ENCODE data around the gene NSG2. TPM values are rescaled to one million over a fixed set of nuclear protein-coding genes. Genes with fewer than 3 reads are reported as not detected.

NSG2 gene
- total RNA-seq, 1 donor from 2014 or later = under 0.01 TPM

GRCh38 chr5:174022384-174023095 lies 23.0 kb upstream of the NSG2 start:
- H3K27me3 ChIP-seq (ENCODE audit: control insufficient read depth in 3 of 3, insufficient read depth in 3 of 3, low read length in 3 of 3) = peaks cover 0 to 7% (median 0%) of the 10 kb centered on the region in 3 donors
- no peak overlapping the region for H3K27ac ChIP-seq (ENCODE audit: low read depth, low read length)
- no peaks in the 10 kb centered on the region for H3K4me1 ChIP-seq (ENCODE audit: control insufficient read depth in 3 of 3, insufficient read depth in 3 of 3, low read length in 3 of 3)
- no peak overlapping the region for H3K9ac ChIP-seq (ENCODE audit: low read depth in 1 of 3, low read length in 3 of 3)
- H3K9me3 ChIP-seq (ENCODE audit: control insufficient read depth in 3 of 3, low read length in 3 of 3) = no peaks in the 10 kb centered on the region
- H3K36me3 ChIP-seq (ENCODE audit: control insufficient read depth in 3 of 3, insufficient read depth in 3 of 3, low read length in 3 of 3) = no peaks in the 10 kb centered on the region
- no peak overlapping the region for H3K4me3 ChIP-seq (ENCODE audit: low read length in 3 of 3)

- Histone ChIP-seq H3K4me1 (ENCODE audit: control insufficient read depth in 3 of 3, insufficient read depth in 3 of 3, low read length in 3 of 3) (no peaks in the 10 kb centered on the region), H3K4me3 (ENCODE audit: low read length in 3 of 3) (no peak overlapping the region), H3K27ac (ENCODE audit: low read depth, low read length) (no peak overlapping the region), H3K36me3 (ENCODE audit: control insufficient read depth in 3 of 3, insufficient read depth in 3 of 3, low read length in 3 of 3) (no peaks in the 10 kb centered on the region), H3K9ac (ENCODE audit: low read depth in 1 of 3, low read length in 3 of 3) (no peak overlapping the region), H3K27me3 (ENCODE audit: control insufficient read depth in 3 of 3, insufficient read depth in 3 of 3, low read length in 3 of 3) (no peaks in the 10 kb centered on the region), H3K9me3 (ENCODE audit: control insufficient read depth in 3 of 3, low read length in 3 of 3) (peaks cover 0 to 2% (median 0%) of the 10 kb centered on the region in 3 donors)
These were observed 15.2 kb upstream of the NSG2 start for GRCh38 chr5:174030286-174030685.

- H3K27ac ChIP-seq (ENCODE audit: low read depth, low read length) = no peak overlapping the region
- no peaks in the 10 kb centered on the region for H3K36me3 ChIP-seq (ENCODE audit: control insufficient read depth in 3 of 3, insufficient read depth in 3 of 3, low read length in 3 of 3)
- no peak overlapping the region for H3K4me3 ChIP-seq (ENCODE audit: low read length in 3 of 3)
These were observed 846 bp upstream of the NSG2 start for GRCh38 chr5:174044466-174045254.

GRCh38 chr5:174046558-174046957 lies 1.1 kb downstream of the NSG2 start:
- no peaks in the 10 kb centered on the region for H3K9me3 ChIP-seq (ENCODE audit: control insufficient read depth in 3 of 3, low read length in 3 of 3)
- H3K27ac ChIP-seq (ENCODE audit: low read depth, low read length) = no peak overlapping the region
- H3K27me3 ChIP-seq (ENCODE audit: control insufficient read depth in 3 of 3, insufficient read depth in 3 of 3, low read length in 3 of 3) = peaks cover 0 to 3% (median 3%) of the 10 kb centered on the region in 3 donors
- H3K4me3 ChIP-seq (ENCODE audit: low read length in 3 of 3) = no peak overlapping the region
- no peaks in the 10 kb centered on the region for H3K4me1 ChIP-seq (ENCODE audit: control insufficient read depth in 3 of 3, insufficient read depth in 3 of 3, low read length in 3 of 3)
- no peak overlapping the region for H3K9ac ChIP-seq (ENCODE audit: low read depth in 1 of 3, low read length in 3 of 3)
- H3K36me3 ChIP-seq (ENCODE audit: control insufficient read depth in 3 of 3, insufficient read depth in 3 of 3, low read length in 3 of 3) = no peaks in the 10 kb centered on the region

More at GRCh38 chr5:174044466-174045254, 846 bp upstream of the NSG2 start:
- no peaks in the 10 kb centered on the region for H3K9me3 ChIP-seq (ENCODE audit: control insufficient read depth in 3 of 3, low read length in 3 of 3)
- H3K27me3 ChIP-seq (ENCODE audit: control insufficient read depth in 3 of 3, insufficient read depth in 3 of 3, low read length in 3 of 3) = no peaks in the 10 kb centered on the region
- H3K4me1 ChIP-seq (ENCODE audit: control insufficient read depth in 3 of 3, insufficient read depth in 3 of 3, low read length in 3 of 3) = no peaks in the 10 kb centered on the region
- no peak overlapping the region for H3K9ac ChIP-seq (ENCODE audit: low read depth in 1 of 3, low read length in 3 of 3)

- Histone ChIP-seq H3K27me3 (ENCODE audit: control insufficient read depth in 3 of 3, insufficient read depth in 3 of 3, low read length in 3 of 3) (peaks cover 0 to 7% (median 3%) of the 10 kb centered on the region in 3 donors), H3K4me1 (ENCODE audit: control insufficient read depth in 3 of 3, insufficient read depth in 3 of 3, low read length in 3 of 3) (no peaks in the 10 kb centered on the region), H3K9ac (ENCODE audit: low read depth in 1 of 3, low read length in 3 of 3) (no peak overlapping the region), H3K9me3 (ENCODE audit: control insufficient read depth in 3 of 3, low read length in 3 of 3) (no peaks in the 10 kb centered on the region), H3K4me3 (ENCODE audit: low read length in 3 of 3) (no peak overlapping the region), H3K27ac (ENCODE audit: low read depth, low read length) (no peak overlapping the region), H3K36me3 (ENCODE audit: control insufficient read depth in 3 of 3, insufficient read depth in 3 of 3, low read length in 3 of 3) (no peaks in the 10 kb centered on the region)
These were observed 2.1 kb downstream of the NSG2 start for GRCh38 chr5:174047472-174048099.

GRCh38 chr5:174052636-174053035 lies 7.1 kb downstream of the NSG2 start:
- H3K9me3 ChIP-seq (ENCODE audit: control insufficient read depth in 3 of 3, low read length in 3 of 3) = no peaks in the 10 kb centered on the region
- H3K4me1 ChIP-seq (ENCODE audit: control insufficient read depth in 3 of 3, insufficient read depth in 3 of 3, low read length in 3 of 3) = peaks cover 0 to 2% (median 0%) of the 10 kb centered on the region in 3 donors
- peaks cover 0 to 7% (median 3%) of the 10 kb centered on the region in 3 donors for H3K27me3 ChIP-seq (ENCODE audit: control insufficient read depth in 3 of 3, insufficient read depth in 3 of 3, low read length in 3 of 3)
- H3K9ac ChIP-seq (ENCODE audit: low read depth in 1 of 3, low read length in 3 of 3) = no peak overlapping the region
- H3K27ac ChIP-seq (ENCODE audit: low read depth, low read length) = no peak overlapping the region
- no peaks in the 10 kb centered on the region for H3K36me3 ChIP-seq (ENCODE audit: control insufficient read depth in 3 of 3, insufficient read depth in 3 of 3, low read length in 3 of 3)
- H3K4me3 ChIP-seq (ENCODE audit: low read length in 3 of 3) = no peak overlapping the region

GRCh38 chr5:174053905-174054304 lies 8.4 kb downstream of the NSG2 start:
- no peaks in the 10 kb centered on the region for H3K36me3 ChIP-seq (ENCODE audit: control insufficient read depth in 3 of 3, insufficient read depth in 3 of 3, low read length in 3 of 3)
- H3K9ac ChIP-seq (ENCODE audit: low read depth in 1 of 3, low read length in 3 of 3) = no peak overlapping the region
- peaks cover 0 to 7% (median 3%) of the 10 kb centered on the region in 3 donors for H3K27me3 ChIP-seq (ENCODE audit: control insufficient read depth in 3 of 3, insufficient read depth in 3 of 3, low read length in 3 of 3)
- H3K4me1 ChIP-seq (ENCODE audit: control insufficient read depth in 3 of 3, insufficient read depth in 3 of 3, low read length in 3 of 3) = peaks cover 0 to 2% (median 0%) of the 10 kb centered on the region in 3 donors
- H3K9me3 ChIP-seq (ENCODE audit: control insufficient read depth in 3 of 3, low read length in 3 of 3) = no peaks in the 10 kb centered on the region
- H3K27ac ChIP-seq (ENCODE audit: low read depth, low read length) = no peak overlapping the region
- H3K4me3 ChIP-seq (ENCODE audit: low read length in 3 of 3) = no peak overlapping the region

GRCh38 chr5:174056064-174056847 lies 10.8 kb downstream of the NSG2 start:
- H3K27ac ChIP-seq (ENCODE audit: low read depth, low read length) = no peak overlapping the region
- H3K9ac ChIP-seq (ENCODE audit: low read depth in 1 of 3, low read length in 3 of 3) = no peak overlapping the region
- peaks cover 0 to 2% (median 0%) of the 10 kb centered on the region in 3 donors for H3K4me1 ChIP-seq (ENCODE audit: control insufficient read depth in 3 of 3, insufficient read depth in 3 of 3, low read length in 3 of 3)
- no peak overlapping the region for H3K4me3 ChIP-seq (ENCODE audit: low read length in 3 of 3)
- H3K9me3 ChIP-seq (ENCODE audit: control insufficient read depth in 3 of 3, low read length in 3 of 3) = peaks cover 0 to 4% (median 2%) of the 10 kb centered on the region in 3 donors
- no peaks in the 10 kb centered on the region for H3K36me3 ChIP-seq (ENCODE audit: control insufficient read depth in 3 of 3, insufficient read depth in 3 of 3, low read length in 3 of 3)
- peaks cover 0 to 4% (median 2%) of the 10 kb centered on the region in 3 donors for H3K27me3 ChIP-seq (ENCODE audit: control insufficient read depth in 3 of 3, insufficient read depth in 3 of 3, low read length in 3 of 3)

GRCh38 chr5:174057206-174057605 lies 11.7 kb downstream of the NSG2 start:
- peaks cover 0 to 3% (median 2%) of the 10 kb centered on the region in 3 donors for H3K27me3 ChIP-seq (ENCODE audit: control insufficient read depth in 3 of 3, insufficient read depth in 3 of 3, low read length in 3 of 3)

More at GRCh38 chr5:174057206-174057605, 11.7 kb downstream of the NSG2 start:
- Histone ChIP-seq H3K4me1 (ENCODE audit: control insufficient read depth in 3 of 3, insufficient read depth in 3 of 3, low read length in 3 of 3) (peaks cover 0 to 2% (median 0%) of the 10 kb centered on the region in 3 donors), H3K9ac (ENCODE audit: low read depth in 1 of 3, low read length in 3 of 3) (no peak overlapping the region), H3K4me3 (ENCODE audit: low read length in 3 of 3) (no peak overlapping the region), H3K27ac (ENCODE audit: low read depth, low read length) (no peak overlapping the region), H3K36me3 (ENCODE audit: control insufficient read depth in 3 of 3, insufficient read depth in 3 of 3, low read length in 3 of 3) (no peaks in the 10 kb centered on the region), H3K9me3 (ENCODE audit: control insufficient read depth in 3 of 3, low read length in 3 of 3) (peaks cover 0 to 4% (median 2%) of the 10 kb centered on the region in 3 donors)

Data from skeletal muscle tissue (tissue), 4 donors.